ENCODE measurements around the gene NUDT3.
A peak's percentile ranks its signal among the peaks of the same experiment; 100 is the strongest.

Gene NUDT3

GRCh38 chr6:34237722-34238584, 154.5 kb downstream of the NUDT3 start:
- H3K9ac ChIP-seq, result peak overlapping the region; percentile 100
- no peaks in the 10 kb centered on the region; the same call in 1 of the 2 replicates for H3K36me3 ChIP-seq (ENCODE audit: insufficient read depth)
- H3K27ac ChIP-seq, result peak overlapping the region; percentile 96

DNA sequence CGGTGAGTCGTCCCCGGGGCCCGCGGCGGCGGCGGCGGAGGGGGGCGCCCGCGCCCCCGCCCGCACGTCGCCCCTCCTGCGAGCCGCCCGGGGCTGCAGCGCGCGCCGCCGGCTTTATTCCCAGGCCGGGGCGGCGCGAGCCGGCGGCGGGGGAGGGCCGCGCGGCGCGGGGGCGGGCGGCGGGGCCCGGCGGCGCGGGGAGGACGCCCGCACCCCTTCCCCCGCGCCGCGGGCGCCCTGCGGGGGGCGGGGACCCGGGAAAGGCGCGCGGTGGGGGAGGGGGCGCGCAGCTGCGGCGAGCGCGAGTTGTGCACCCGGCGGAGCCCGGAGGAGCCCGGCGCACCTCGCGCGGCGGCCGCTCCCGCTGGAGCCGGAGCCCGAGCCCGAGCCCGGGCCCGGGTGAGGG, 155.2 kb downstream of the NUDT3 start:
- TF ChIP-seq CTCF (conservative IDR thresholded peaks at IDR 0.05; ENCODE audit: low read depth, low read length), result no peak
- H3K79me2 ChIP-seq (ENCODE audit: insufficient read depth, low read depth), result peaks cover 46% of the 10 kb centered on the region

More at GRCh38 chr6:34237722-34238584, 154.5 kb downstream of the NUDT3 start:
- TF ChIP-seq CTCF (conservative IDR thresholded peaks at IDR 0.05; ENCODE audit: low read depth, low read length), result peak; percentile 46
- peak overlapping the region; percentile 69 for H3K4me2 ChIP-seq
- H3K79me2 ChIP-seq (ENCODE audit: insufficient read depth, low read depth), result peaks cover 46% of the 10 kb centered on the region
- H2AFZ ChIP-seq (ENCODE audit: low read depth), result peak overlapping the region; percentile 44; the same call in 1 of the 2 replicates
- H4K20me1 ChIP-seq (ENCODE audit: insufficient read depth), result no peaks in the 10 kb centered on the region
- no peaks in the 10 kb centered on the region for H3K27me3 ChIP-seq (ENCODE audit: insufficient read depth, low read depth)
- H3K4me1 ChIP-seq (ENCODE audit: low read depth, poor library complexity, severe bottlenecking), result peaks cover 23% of the 10 kb centered on the region
- no peak overlapping the region for H3K4me3 ChIP-seq (IDR thresholded peaks at IDR 0.05; ENCODE audit: insufficient read depth, low read depth, low read length)

DNA sequence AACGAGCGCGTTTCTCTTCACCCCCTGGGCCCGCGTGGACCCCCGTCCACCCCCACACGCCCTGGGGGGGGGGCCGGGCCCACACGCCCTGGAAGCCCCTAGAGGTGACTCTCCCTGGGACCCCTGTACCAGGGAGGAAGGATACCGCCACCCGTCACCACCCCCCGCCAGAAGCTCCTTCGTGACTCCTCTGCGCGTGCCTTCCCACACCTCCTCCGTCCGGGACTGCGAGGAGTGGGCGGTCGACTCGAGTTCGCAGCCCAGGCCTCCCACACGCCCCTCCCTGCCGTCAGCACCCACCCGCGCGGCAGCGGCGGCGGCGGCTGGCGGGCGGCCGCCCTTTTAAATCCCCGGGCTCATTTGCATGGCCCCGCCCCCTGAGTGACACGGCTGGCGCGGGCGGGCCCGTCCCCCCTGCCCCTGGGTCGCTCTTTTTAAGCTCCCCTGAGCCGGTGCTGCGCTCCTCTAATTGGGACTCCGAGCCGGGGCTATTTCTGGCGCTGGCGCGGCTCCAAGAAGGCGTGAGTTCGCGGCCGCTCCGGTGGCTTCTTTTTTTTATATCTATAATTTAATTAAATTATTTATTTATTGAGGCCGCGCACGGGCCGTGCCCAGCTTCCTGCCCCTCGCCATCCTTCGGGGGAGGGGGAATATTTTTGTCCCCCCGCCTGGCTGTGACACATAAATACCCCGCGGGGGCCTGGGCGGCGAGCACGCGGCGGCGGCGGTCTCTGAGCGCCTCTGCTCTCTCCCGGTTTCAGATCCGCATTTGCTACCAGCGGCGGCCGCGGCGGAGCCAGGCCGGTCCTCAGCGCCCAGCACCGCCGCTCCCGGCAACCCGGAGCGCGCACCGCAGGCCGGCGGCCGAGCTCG, 155.8 kb downstream of the NUDT3 start, which contains the start of gene HMGA1:
HMGA1 (plus strand) TSS at position 431 of the 873 bp plus-strand sequence. CDS start 3,908 bp downstream, outside the sequence.
- no peaks in the 10 kb centered on the region for H4K20me1 ChIP-seq (ENCODE audit: insufficient read depth)
- H3K4me2 ChIP-seq, result peak within 1 kb of the TSS; percentile 87
- H3K4me3 ChIP-seq (IDR thresholded peaks at IDR 0.05; ENCODE audit: insufficient read depth, low read depth, low read length), result no peak within 1 kb of the TSS
- no peaks in the 10 kb centered on the region; the same call in 1 of the 2 replicates for H3K36me3 ChIP-seq (ENCODE audit: insufficient read depth)
- H3K27me3 ChIP-seq (ENCODE audit: insufficient read depth, low read depth), result no peaks in the 10 kb centered on the region
- H3K79me2 ChIP-seq (ENCODE audit: insufficient read depth, low read depth), result peaks cover 42% of the 10 kb centered on the region
- no peak for TF ChIP-seq CTCF (conservative IDR thresholded peaks at IDR 0.05; ENCODE audit: low read depth, low read length)
- peaks cover 14% of the 10 kb centered on the region for H3K4me1 ChIP-seq (ENCODE audit: low read depth, poor library complexity, severe bottlenecking)
- H3K27ac ChIP-seq, result peak within 1 kb of the TSS; percentile 96
- peak within 1 kb of the TSS; percentile 59 for H2AFZ ChIP-seq (ENCODE audit: low read depth)
- H3K9ac ChIP-seq, result peak within 1 kb of the TSS; percentile 100

More for the DNA sequence above, 155.2 kb downstream of the NUDT3 start:
- Histone ChIP-seq H3K9ac (peak overlapping the region; percentile 100), H3K36me3 (ENCODE audit: insufficient read depth) (no peaks in the 10 kb centered on the region; the same call in 1 of the 2 replicates), H3K27me3 (ENCODE audit: insufficient read depth, low read depth) (no peaks in the 10 kb centered on the region), H3K4me3 (IDR thresholded peaks at IDR 0.05; ENCODE audit: insufficient read depth, low read depth, low read length) (no peak overlapping the region), H3K4me2 (no peak overlapping the region), H2AFZ (ENCODE audit: low read depth) (no peak overlapping the region), H3K4me1 (ENCODE audit: low read depth, poor library complexity, severe bottlenecking) (peaks cover 19% of the 10 kb centered on the region), H4K20me1 (ENCODE audit: insufficient read depth) (no peaks in the 10 kb centered on the region), H3K27ac (peak overlapping the region; percentile 96)

DNA sequence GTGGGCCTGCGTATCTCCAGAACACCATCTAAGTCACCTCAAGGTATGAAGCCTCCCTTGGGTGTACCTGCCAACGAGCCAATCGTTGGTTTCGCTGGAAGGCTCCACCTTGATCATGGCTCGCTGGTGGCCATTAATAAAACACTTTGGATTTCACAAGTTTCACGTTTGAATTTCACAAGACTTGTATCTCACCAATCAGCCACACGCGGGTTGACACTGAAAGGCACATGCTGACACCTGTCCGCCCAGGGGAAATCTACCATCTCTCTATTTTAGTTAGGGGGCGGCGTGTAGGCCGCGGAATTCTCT, 156.4 kb downstream of the NUDT3 start:
- peaks cover 36% of the 10 kb centered on the region for H3K79me2 ChIP-seq (ENCODE audit: insufficient read depth, low read depth)
- no peaks in the 10 kb centered on the region for H4K20me1 ChIP-seq (ENCODE audit: insufficient read depth)
- peaks cover 14% of the 10 kb centered on the region for H3K4me1 ChIP-seq (ENCODE audit: low read depth, poor library complexity, severe bottlenecking)
- peak overlapping the region; percentile 83 for H3K9ac ChIP-seq
- H3K27ac ChIP-seq, result peak overlapping the region; percentile 81
- H2AFZ ChIP-seq (ENCODE audit: low read depth), result peak overlapping the region; percentile 59
- H3K27me3 ChIP-seq (ENCODE audit: insufficient read depth, low read depth), result no peaks in the 10 kb centered on the region
- peak overlapping the region; percentile 87 for H3K4me2 ChIP-seq
- no peak for TF ChIP-seq CTCF (conservative IDR thresholded peaks at IDR 0.05; ENCODE audit: low read depth, low read length)
- no peak overlapping the region for H3K4me3 ChIP-seq (IDR thresholded peaks at IDR 0.05; ENCODE audit: insufficient read depth, low read depth, low read length)
- H3K36me3 ChIP-seq (ENCODE audit: insufficient read depth), result no peaks in the 10 kb centered on the region; the same call in 1 of the 2 replicates
